OCI-LY1 (cell line): ENCODE data around the gene SELENOW.

ENCODE experiments used
- H2AFZ ChIP-seq: fragments of 200-600 bp; sonication (generic), shearing (Covaris generic); 2 replicates; pipeline ENCODE4 v1.6.0; 2014; ENCODE audit warnings: antibody characterized with exemption, mild to moderate bottlenecking, low read length
- H3F3A ChIP-seq: fragments of 200-600 bp; sonication (generic), shearing (Covaris generic); 2 replicates; pipeline ENCODE4 v1.6.0; 2014; ENCODE audit warnings: mild to moderate bottlenecking, antibody characterized with exemption, low read length, moderate library complexity; ENCODE audit not compliant: insufficient read depth
- H3K27ac ChIP-seq: fragments of 200-600 bp; sonication (generic); 2 replicates; pipeline ENCODE4 v1.5.1; 2014; ENCODE audit warnings: low read length, mixed run types, mild to moderate bottlenecking, low read depth; ENCODE audit not compliant: poor library complexity, severe bottlenecking
- H3K27me3 ChIP-seq: fragments of 200-600 bp; sonication (generic); 2 replicates; pipeline ENCODE4 v1.6.0; 2014; ENCODE audit warnings: antibody characterized with exemption, mild to moderate bottlenecking, low read length, moderate library complexity; ENCODE audit not compliant: insufficient read depth
- H3K36me3 ChIP-seq: fragments of 200-600 bp; sonication (generic); 2 replicates; pipeline ENCODE4 v1.6.1; 2014; ENCODE audit warnings: mild to moderate bottlenecking, antibody characterized with exemption, low read length, moderate library complexity, mixed read lengths; ENCODE audit not compliant: insufficient read depth
- H3K4me1 ChIP-seq: fragments of 200-600 bp; sonication (generic); 2 replicates; pipeline ENCODE4 v1.5.1; 2014; ENCODE audit warnings: mild to moderate bottlenecking, low read length, moderate library complexity; ENCODE audit not compliant: insufficient read depth, severe bottlenecking
- H3K4me2 ChIP-seq: fragments of 200-600 bp; sonication (generic), shearing (Covaris generic); 2 replicates; pipeline ENCODE4 v1.6.1; 2014; ENCODE audit warnings: low read length
- H3K4me3 ChIP-seq: fragments of 200-600 bp; sonication (generic); 2 replicates; pipeline ENCODE4 v1.5.1; 2014; ENCODE audit warnings: low read length, low read depth, mild to moderate bottlenecking, mixed read lengths; ENCODE audit not compliant: poor library complexity, severe bottlenecking
- H3K79me2 ChIP-seq: fragments of 200-600 bp; shearing (Covaris generic); 2 replicates; pipeline ENCODE4 v1.6.1; 2016; ENCODE audit warnings: mixed run types, low read length, mixed read lengths; ENCODE audit not compliant: insufficient read depth
- H3K9ac ChIP-seq: fragments of 200-600 bp; sonication (generic), shearing (Covaris generic); 2 replicates; pipeline ENCODE4 v1.6.1; 2014; ENCODE audit warnings: mild to moderate bottlenecking, low read length, mixed read lengths
- H3K9me2 ChIP-seq: fragments of 200-600 bp; sonication (generic), shearing (Covaris generic); 2 replicates; pipeline ENCODE4 v1.6.1; 2014; ENCODE audit warnings: low read depth, mild to moderate bottlenecking, low read length, mixed read lengths
- H3K9me3 ChIP-seq: fragments of 200-600 bp; shearing (Covaris generic); 2 replicates; pipeline ENCODE4 v1.6.1; 2014; ENCODE audit warnings: low read length, mixed read lengths
- H4K20me1 ChIP-seq: fragments of 200-600 bp; sonication (generic), shearing (Covaris generic); 2 replicates; pipeline ENCODE4 v1.6.0; 2016; ENCODE audit warnings: mild to moderate bottlenecking, low read length; ENCODE audit not compliant: insufficient read depth
- EZH2 ChIP-seq: fragments of 200-600 bp; sonication (generic), shearing (Covaris generic); IDR thresholded peaks from 2 replicates; pipeline ENCODE4 v1.8.0; 2017; ENCODE audit warnings: borderline replicate concordance, mixed run types, mild to moderate bottlenecking, antibody characterized with exemption, low read length, moderate library complexity, mixed read lengths
- TF ChIP-seq, protein P1 (sequence below): fragments of 200-600 bp; sonication (generic), shearing (Covaris generic); IDR thresholded peaks from 2 replicates; pipeline ENCODE4 v1.5.1; 2017; ENCODE audit warnings: mild to moderate bottlenecking, antibody characterized with exemption, low read length, moderate library complexity, mixed read lengths

The SELENOW gene

DNA sequence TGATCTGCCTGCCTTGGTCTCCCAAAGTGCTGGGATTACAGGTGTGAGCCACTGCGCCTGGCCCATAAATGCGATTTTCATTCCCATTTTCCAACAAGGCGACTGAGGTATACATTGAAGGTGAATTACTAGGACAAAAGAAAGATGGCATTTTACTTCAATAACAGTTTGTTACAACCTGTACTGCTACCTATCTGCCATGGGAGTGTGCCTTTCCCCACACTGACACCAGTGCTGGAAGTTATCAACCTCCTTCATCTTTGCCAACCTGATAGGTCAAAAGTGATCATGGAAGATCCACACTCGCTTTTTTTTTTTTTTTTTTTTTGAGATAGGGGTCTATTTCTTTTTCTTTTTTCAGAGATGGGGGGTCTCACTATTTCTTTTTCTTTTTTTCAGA, 54.2 kb downstream of the SELENOW start:
- H3K9ac ChIP-seq: no peak overlapping the region
- no peak for TF ChIP-seq EZH2
- TF ChIP-seq, protein P1, sequence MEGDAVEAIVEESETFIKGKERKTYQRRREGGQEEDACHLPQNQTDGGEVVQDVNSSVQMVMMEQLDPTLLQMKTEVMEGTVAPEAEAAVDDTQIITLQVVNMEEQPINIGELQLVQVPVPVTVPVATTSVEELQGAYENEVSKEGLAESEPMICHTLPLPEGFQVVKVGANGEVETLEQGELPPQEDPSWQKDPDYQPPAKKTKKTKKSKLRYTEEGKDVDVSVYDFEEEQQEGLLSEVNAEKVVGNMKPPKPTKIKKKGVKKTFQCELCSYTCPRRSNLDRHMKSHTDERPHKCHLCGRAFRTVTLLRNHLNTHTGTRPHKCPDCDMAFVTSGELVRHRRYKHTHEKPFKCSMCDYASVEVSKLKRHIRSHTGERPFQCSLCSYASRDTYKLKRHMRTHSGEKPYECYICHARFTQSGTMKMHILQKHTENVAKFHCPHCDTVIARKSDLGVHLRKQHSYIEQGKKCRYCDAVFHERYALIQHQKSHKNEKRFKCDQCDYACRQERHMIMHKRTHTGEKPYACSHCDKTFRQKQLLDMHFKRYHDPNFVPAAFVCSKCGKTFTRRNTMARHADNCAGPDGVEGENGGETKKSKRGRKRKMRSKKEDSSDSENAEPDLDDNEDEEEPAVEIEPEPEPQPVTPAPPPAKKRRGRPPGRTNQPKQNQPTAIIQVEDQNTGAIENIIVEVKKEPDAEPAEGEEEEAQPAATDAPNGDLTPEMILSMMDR: no peak
- H2AFZ ChIP-seq: no peak overlapping the region

More for the DNA sequence above, 54.2 kb downstream of the SELENOW start:
- Histone ChIP-seq H3K27ac (no peak overlapping the region), H3K27me3 (no peaks in the 10 kb centered on the region), H3F3A (no peaks in the 10 kb centered on the region), H3K4me2 (no peak overlapping the region), H3K4me1 (no peaks in the 10 kb centered on the region), H3K4me3 (no peak overlapping the region), H3K79me2 (no peaks in the 10 kb centered on the region), H4K20me1 (no peaks in the 10 kb centered on the region), H3K36me3 (no peaks in the 10 kb centered on the region), H3K9me3 (no peaks in the 10 kb centered on the region), H3K9me2 (no peaks in the 10 kb centered on the region)
